Urinary bladder (tissue), 4 donors: ENCODE data around the gene TNK2. TPM values are rescaled to one million over a fixed set of nuclear protein-coding genes. Genes with fewer than 3 reads are reported as not detected.
"Not testable (repeated sequence)": the region's sequence is repeated elsewhere in the genome, so short reads cannot be mapped to it uniquely, and the experiment has no call there.

Experiments used
- DNase-seq: peaks from one replicate; pipeline ENCODE4 v3.0.0-alpha.2; 2015; ENCODE audit errors: extremely low spot score
- H3K27ac ChIP-seq: one replicate; pipeline ENCODE4 v1.5.1; 2013; ENCODE audit warnings: low read depth, mild to moderate bottlenecking, moderate library complexity
- H3K36me3 ChIP-seq: one replicate; pipeline ENCODE4 v1.6.1; 2013; ENCODE audit warnings: mild to moderate bottlenecking, moderate library complexity; ENCODE audit not compliant: insufficient read depth
- H3K4me1 ChIP-seq: one replicate; pipeline ENCODE4 v1.6.1; 2013; ENCODE audit warnings: mild to moderate bottlenecking, moderate library complexity; ENCODE audit not compliant: insufficient read depth
- H3K4me3 ChIP-seq: one replicate; pipeline ENCODE4 v1.5.1; 2013; ENCODE audit warnings: low read depth, low read length
- WGBS: extraction: QIAGEN DNeasy Blood & Tissue Kit; methylation state at CpG from one replicate; pipeline ENCODE4 v1.1.7; 2013; 5-methylcytosine and 5-hydroxymethylcytosine counted together
- polyA plus RNA-seq: library from polyadenylated mRNA; stranded (reverse); fragments of 200-250 nt; gene quantifications from one replicate; pipeline ENCODE4 v1.2.3, GENCODE V29; 2013
- small RNA-seq: library from RNA; depleted of rRNA; stranded (forward); fragments of <200 nt; gene quantifications from one replicate; pipeline ENCODE3, GENCODE V24; 2014
- total RNA-seq: library from RNA; depleted of rRNA; stranded (reverse); fragments of >200 nt; gene quantifications from one replicate; pipeline ENCODE4 v1.2.3, GENCODE V29; 2014
- donor health status: healthy with polysubstance abuse.
- donor health status: healthy.

TNK2 gene
- total and polyA plus RNA-seq, 2 donors = 8.7 to 38.3 TPM

GRCh38 chr3:195822131-195822696, 86.1 kb downstream of the TNK2 start:
- Histone ChIP-seq H3K4me3 (no peak overlapping the region), H3K27ac (no peak overlapping the region), H3K4me1 (no peaks in the 10 kb centered on the region), H3K36me3 (no peaks in the 10 kb centered on the region)
- no peak for DNase-seq
- WGBS = 85% methylated on average over 16 of the region's 16 CpGs

- no peaks in the 10 kb centered on the region for H3K36me3 ChIP-seq
- H3K4me3 ChIP-seq = no peak overlapping the region
- no peak for DNase-seq
- H3K4me1 ChIP-seq = no peaks in the 10 kb centered on the region
- 78% methylated on average over 21 of the region's 21 CpGs for WGBS
- no peak overlapping the region for H3K27ac ChIP-seq
Observed at GRCh38 chr3:195821403-195822130, 86.8 kb downstream of the TNK2 start.

- DNase-seq = no peak
- Histone ChIP-seq H3K36me3 (no peaks in the 10 kb centered on the region), H3K4me1 (no peaks in the 10 kb centered on the region), H3K27ac (no peak overlapping the region), H3K4me3 (no peak overlapping the region)
- 82% methylated on average over 5 of the region's 5 CpGs for WGBS
Observed at GRCh38 chr3:195820901-195821300, 87.5 kb downstream of the TNK2 start.

GRCh38 chr3:195820186-195820585, 88.2 kb downstream of the TNK2 start:
- DNase-seq = no peak
- 78% methylated on average over 8 of the region's 8 CpGs for WGBS
- Histone ChIP-seq H3K4me1 (no peaks in the 10 kb centered on the region), H3K36me3 (no peaks in the 10 kb centered on the region), H3K27ac (no peak overlapping the region), H3K4me3 (no peak overlapping the region)

- DNase-seq = no peak
- Histone ChIP-seq H3K27ac (no peak overlapping the region), H3K36me3 (no peaks in the 10 kb centered on the region)
Observed at GRCh38 chr3:195818301-195818700, 90.0 kb downstream of the TNK2 start.

GRCh38 chr3:195817578-195818135, 90.7 kb downstream of the TNK2 start:
- H3K4me1 ChIP-seq = no peaks in the 10 kb centered on the region
- WGBS = 87% methylated on average over 17 of the region's 17 CpGs
- H3K27ac ChIP-seq = no peak overlapping the region
- H3K36me3 ChIP-seq = no peaks in the 10 kb centered on the region
- H3K4me3 ChIP-seq = no peak overlapping the region
- DNase-seq = no peak

More at GRCh38 chr3:195818301-195818700, 90.0 kb downstream of the TNK2 start:
- WGBS = 90% methylated on average over 21 of the region's 21 CpGs
- H3K4me3 ChIP-seq = no peak overlapping the region
- H3K4me1 ChIP-seq = no peaks in the 10 kb centered on the region

- H3K4me3 ChIP-seq, H3K4me1 ChIP-seq, DNase-seq, H3K36me3 ChIP-seq, H3K27ac ChIP-seq: not testable (repeated sequence)
- 93% methylated on average over 23 of the region's 23 CpGs for WGBS
Observed at GRCh38 chr3:195816276-195816913, 92.0 kb downstream of the TNK2 start.

- WGBS = 73% methylated on average over 18 of the region's 18 CpGs
- Histone ChIP-seq H3K27ac (no peak overlapping the region), H3K4me1 (no peaks in the 10 kb centered on the region), H3K4me3 (no peak overlapping the region), H3K36me3 (no peaks in the 10 kb centered on the region)
- no peak for DNase-seq
Observed at GRCh38 chr3:195815169-195815771, 93.1 kb downstream of the TNK2 start.

- Histone ChIP-seq H3K36me3 (no peaks in the 10 kb centered on the region), H3K4me1 (no peaks in the 10 kb centered on the region), H3K27ac (no peak overlapping the region), H3K4me3 (no peak overlapping the region)
- 88% methylated on average over 24 of the region's 24 CpGs for WGBS
- no peak for DNase-seq
Observed at GRCh38 chr3:195813916-195814640, 94.3 kb downstream of the TNK2 start.

Small RNAs within 50 kb of the gene (small RNA-seq; reads per million reads assigned to genes)
- gene MIR6829 (not detected), gene RNU2-11P (not detected)

Other genes with a start within 250 kb of the TNK2 start
- 12.7 TPM for gene MUC20, start 187.6 kb downstream of the TNK2 start, total RNA-seq
- 6.2 TPM for gene MUC20, start 187.6 kb downstream of the TNK2 start, polyA plus RNA-seq
- gene MUC4, start 96.6 kb downstream of the TNK2 start, total RNA-seq = 0.42 TPM
- not detected for gene MUC4, start 96.6 kb downstream of the TNK2 start, polyA plus RNA-seq
- gene TFRC, start 173.5 kb upstream of the TNK2 start, total RNA-seq = 110 TPM
- 23.4 TPM for gene TFRC, start 173.5 kb upstream of the TNK2 start, polyA plus RNA-seq